ENCODE measurements around the gene DEFB132.
A peak's percentile ranks its signal among the peaks of the same experiment; 100 is the strongest.
"Not testable (repeated sequence)": the region's sequence is repeated elsewhere in the genome, so short reads cannot be mapped to it uniquely, and the experiment has no call there.

Gene DEFB132

DNA sequence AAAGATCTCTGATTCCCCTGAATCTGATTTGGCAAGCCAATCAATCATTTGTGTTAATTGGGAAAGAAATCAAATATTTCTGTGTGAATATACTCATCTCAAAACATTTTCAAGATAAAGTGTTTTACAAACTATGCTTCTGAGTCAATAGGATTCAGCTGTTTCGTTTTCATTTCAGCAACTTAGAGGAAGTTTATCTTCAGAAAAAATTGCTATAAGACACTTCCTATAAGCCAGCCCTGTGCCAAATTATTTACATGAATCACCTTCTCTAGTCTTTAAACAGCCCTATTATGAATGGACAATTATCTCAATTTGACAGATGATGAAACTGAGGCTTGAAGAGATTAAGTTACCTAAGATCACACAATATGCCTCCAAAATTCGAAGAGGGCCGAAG lies 19.6 kb upstream of the DEFB132 start:
- no peak overlapping the region for H3K4me3 ChIP-seq (replicated peaks in 1 of 2; ENCODE audit: low read depth in 2 of 2, low read length in 2 of 2)
- TF ChIP-seq, protein P1, sequence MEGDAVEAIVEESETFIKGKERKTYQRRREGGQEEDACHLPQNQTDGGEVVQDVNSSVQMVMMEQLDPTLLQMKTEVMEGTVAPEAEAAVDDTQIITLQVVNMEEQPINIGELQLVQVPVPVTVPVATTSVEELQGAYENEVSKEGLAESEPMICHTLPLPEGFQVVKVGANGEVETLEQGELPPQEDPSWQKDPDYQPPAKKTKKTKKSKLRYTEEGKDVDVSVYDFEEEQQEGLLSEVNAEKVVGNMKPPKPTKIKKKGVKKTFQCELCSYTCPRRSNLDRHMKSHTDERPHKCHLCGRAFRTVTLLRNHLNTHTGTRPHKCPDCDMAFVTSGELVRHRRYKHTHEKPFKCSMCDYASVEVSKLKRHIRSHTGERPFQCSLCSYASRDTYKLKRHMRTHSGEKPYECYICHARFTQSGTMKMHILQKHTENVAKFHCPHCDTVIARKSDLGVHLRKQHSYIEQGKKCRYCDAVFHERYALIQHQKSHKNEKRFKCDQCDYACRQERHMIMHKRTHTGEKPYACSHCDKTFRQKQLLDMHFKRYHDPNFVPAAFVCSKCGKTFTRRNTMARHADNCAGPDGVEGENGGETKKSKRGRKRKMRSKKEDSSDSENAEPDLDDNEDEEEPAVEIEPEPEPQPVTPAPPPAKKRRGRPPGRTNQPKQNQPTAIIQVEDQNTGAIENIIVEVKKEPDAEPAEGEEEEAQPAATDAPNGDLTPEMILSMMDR (IDR thresholded peaks at IDR 0.05; ENCODE audit: low read depth, low read length) = no peak
- DNase-seq (ENCODE audit: low read depth in 2 of 2) = no peak

DNA sequence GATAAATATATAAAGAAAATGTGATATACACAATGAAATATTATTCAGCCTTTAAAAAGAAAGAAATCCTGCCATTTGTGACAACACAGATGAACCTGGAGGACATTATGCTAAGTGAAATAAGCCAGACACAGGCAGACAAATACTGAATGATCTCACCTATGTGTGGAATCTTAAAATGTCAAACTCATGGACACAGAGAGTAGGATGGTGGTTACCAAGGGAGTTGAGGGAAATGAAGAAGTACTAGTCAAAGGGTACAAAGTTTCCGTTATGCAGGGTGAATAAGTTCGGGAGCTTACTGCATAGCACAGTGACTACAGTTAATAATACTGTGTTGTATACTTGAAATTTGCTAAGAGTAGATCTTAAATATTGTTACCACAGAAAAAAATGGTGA lies 14.6 kb upstream of the DEFB132 start:
- TF ChIP-seq, protein P1 (IDR thresholded peaks at IDR 0.05; ENCODE audit: low read depth, low read length) = no peak
- H3K4me3 ChIP-seq (replicated peaks in 1 of 2; ENCODE audit: low read depth in 2 of 2, low read length in 2 of 2) = no peak overlapping the region
- DNase-seq (ENCODE audit: low read depth in 2 of 2) = no peak

DNA sequence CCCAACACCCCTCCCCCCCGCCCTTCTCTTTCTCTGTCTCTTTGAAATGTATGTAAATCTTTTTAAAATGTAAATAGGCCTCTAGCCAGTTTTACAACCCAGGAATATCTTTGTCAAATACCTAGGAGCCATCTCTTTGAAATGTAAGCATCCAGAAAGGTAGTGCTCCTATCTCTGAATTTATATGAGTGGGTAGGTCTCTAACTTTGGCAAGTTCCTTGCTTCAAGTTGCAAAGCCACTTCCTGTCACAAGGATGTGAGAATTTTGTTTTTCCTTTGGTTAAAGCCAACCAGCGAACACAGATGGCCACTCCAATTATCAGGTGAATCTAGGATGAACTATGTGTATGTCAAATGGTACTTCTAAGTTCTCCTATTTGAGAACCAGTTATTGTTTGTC lies 6.2 kb upstream of the DEFB132 start:
- no peak for DNase-seq (ENCODE audit: low read depth in 2 of 2)
- TF ChIP-seq, protein P1 (IDR thresholded peaks at IDR 0.05; ENCODE audit: low read depth, low read length) = no peak
- H3K4me3 ChIP-seq (replicated peaks in 1 of 2; ENCODE audit: low read depth in 2 of 2, low read length in 2 of 2) = no peak overlapping the region

DNA sequence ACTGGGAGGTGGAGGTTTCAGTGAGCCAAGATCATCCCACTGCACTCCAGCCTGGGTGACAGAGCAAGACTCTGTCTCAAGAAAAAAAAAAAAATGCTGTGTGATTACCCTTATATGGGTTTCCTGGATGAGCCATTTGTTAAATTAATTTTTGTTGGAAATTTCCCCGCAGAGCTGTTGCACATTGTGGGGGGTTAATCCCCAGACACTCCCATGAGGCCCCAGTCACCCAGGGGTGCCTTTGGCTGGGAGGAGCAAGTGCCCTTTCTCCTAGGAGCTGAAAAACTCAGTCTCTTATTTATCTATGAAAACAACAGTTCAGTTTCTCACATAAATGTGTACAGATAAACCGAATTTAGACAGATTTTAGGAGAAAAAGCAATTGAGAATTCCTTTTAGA lies 4.7 kb upstream of the DEFB132 start:
- TF ChIP-seq, protein P1 (IDR thresholded peaks at IDR 0.05; ENCODE audit: low read depth, low read length) = no peak
- DNase-seq (ENCODE audit: low read depth in 2 of 2) = no peak
- no peak overlapping the region for H3K4me3 ChIP-seq (replicated peaks in 1 of 2; ENCODE audit: low read depth in 2 of 2, low read length in 2 of 2)

DNA sequence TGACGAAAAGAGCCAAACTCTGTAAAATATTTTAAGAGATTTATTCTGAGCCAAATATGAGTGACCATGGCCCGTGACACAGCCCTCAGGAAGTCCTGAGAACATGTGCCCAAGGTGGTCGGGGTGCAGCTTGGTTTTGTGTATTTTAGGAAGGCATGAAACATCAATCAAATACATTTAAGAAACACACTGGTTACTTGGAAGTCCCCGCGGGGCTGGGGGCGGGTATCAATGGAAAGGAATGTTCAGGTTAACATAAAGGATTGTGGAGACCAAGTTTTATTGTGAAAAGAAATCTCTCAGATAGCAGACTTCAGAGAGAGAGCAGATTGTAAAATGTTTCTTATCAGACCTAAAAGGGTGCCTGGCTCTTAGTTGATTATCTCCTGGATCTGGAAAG lies 4.1 kb upstream of the DEFB132 start:
- not testable (repeated sequence) for DNase-seq (ENCODE audit: low read depth in 2 of 2); H3K4me3 ChIP-seq (replicated peaks in 1 of 2; ENCODE audit: low read depth in 2 of 2, low read length in 2 of 2)

DNA sequence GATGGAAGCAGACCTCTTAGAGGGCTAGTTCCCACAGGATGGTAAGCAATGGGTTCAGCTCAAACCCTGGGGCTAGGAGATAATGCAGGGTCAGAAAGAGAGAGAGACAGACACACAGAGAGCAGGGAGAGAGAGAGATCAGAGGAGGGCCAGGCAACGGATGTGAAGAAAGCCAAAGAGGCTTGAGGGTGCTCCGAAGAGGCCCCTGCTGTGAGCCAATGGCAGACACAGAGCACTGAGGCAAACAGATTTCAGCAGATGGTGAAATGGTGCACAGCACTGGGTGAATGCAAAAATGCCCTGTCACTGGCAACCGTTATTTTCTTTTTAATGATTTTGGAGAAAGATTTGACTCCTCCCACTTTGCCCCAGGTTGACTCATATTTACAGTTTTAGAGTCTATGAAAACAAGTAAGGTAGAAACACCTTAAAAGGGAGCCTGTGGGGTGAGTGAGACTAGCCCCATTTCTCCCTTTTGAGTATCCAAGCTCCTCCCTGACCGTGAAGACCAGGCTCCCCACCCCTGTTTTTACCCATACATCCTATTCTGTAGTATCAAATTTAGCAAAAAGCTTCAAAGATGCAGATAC lies 840 bp downstream of the DEFB132 start:
- TF ChIP-seq, protein P1 (IDR thresholded peaks at IDR 0.05; ENCODE audit: low read depth, low read length) = no peak
- no peak overlapping the region for H3K4me3 ChIP-seq (replicated peaks in 1 of 2; ENCODE audit: low read depth in 2 of 2, low read length in 2 of 2)
- DNase-seq (ENCODE audit: low read depth in 2 of 2) = no peak

DNA sequence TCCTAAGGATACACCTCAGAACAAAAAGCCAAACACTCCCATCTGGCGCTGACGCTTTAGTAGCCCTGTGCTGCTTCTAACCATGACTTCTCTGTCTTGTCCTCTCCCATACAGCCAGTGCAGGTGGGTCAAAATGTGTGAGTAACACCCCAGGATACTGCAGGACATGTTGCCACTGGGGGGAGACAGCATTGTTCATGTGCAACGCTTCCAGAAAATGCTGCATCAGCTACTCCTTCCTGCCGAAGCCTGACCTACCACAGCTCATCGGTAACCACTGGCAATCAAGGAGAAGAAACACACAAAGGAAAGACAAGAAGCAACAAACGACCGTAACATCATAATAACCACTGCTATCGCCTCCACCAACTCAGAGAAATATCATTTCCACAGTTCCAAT lies 1.4 kb downstream of the DEFB132 start:
- no peak overlapping the region for H3K4me3 ChIP-seq (replicated peaks in 1 of 2; ENCODE audit: low read depth in 2 of 2, low read length in 2 of 2)
- TF ChIP-seq, protein P1 (IDR thresholded peaks at IDR 0.05; ENCODE audit: low read depth, low read length) = peak; percentile 28
- peak; percentile 32 to 46 for DNase-seq (ENCODE audit: low read depth in 2 of 2)

Measured in cardiac fibroblast (primary cell).